NCI-H2196 treated with DMSO at 0.1 percent for 48 hours (cell line): Measurements from ENCODE around the gene IFFO2.

Experiments used
- DNase-seq: peaks from one replicate; lab custom pipeline; 2025; ENCODE audit not compliant: unreplicated experiment; lab: John Stamatoyannopoulos, UW

IFFO2 gene

GRCh38 chr1:18856435-18856834, 100.0 kb downstream of the IFFO2 start:
- no peak for DNase-seq

GRCh38 chr1:18855573-18855972, 100.9 kb downstream of the IFFO2 start:
- DNase-seq, result no peak

GRCh38 chr1:18854331-18855025, 102.0 kb downstream of the IFFO2 start:
- no peak for DNase-seq
